Measurements from ENCODE around the gene CSNK2A2.

Gene CSNK2A2

GRCh38 chr16:58187665-58188421, 10.1 kb downstream of the CSNK2A2 start:
- no peak for TF ChIP-seq POLR2A (IDR thresholded peaks at IDR 0.05; ENCODE audit: low read depth, low read length)

GRCh38 chr16:58187092-58187491, 10.8 kb downstream of the CSNK2A2 start:
- TF ChIP-seq POLR2A (IDR thresholded peaks at IDR 0.05; ENCODE audit: low read depth, low read length): no peak
- FAIRE-seq (no peak), DNase-seq (ENCODE audit: insufficient read length, low spot score) (no peak)

More at GRCh38 chr16:58187665-58188421, 10.1 kb downstream of the CSNK2A2 start:
- DNase-seq (ENCODE audit: insufficient read length, low spot score): no peak
- FAIRE-seq: no peak

- DNase-seq (ENCODE audit: insufficient read length, low spot score): no peak
- no peak for TF ChIP-seq POLR2A (IDR thresholded peaks at IDR 0.05; ENCODE audit: low read depth, low read length)
- no peak for FAIRE-seq
Observed at GRCh38 chr16:58186176-58186944, 11.5 kb downstream of the CSNK2A2 start.

GRCh38 chr16:58177353-58177710, 20.6 kb downstream of the CSNK2A2 start:
- no peak for TF ChIP-seq POLR2A (IDR thresholded peaks at IDR 0.05; ENCODE audit: low read depth, low read length)
- DNase-seq (ENCODE audit: insufficient read length, low spot score) (no peak), FAIRE-seq (no peak)

- DNase-seq (ENCODE audit: insufficient read length, low spot score) (no peak), FAIRE-seq (no peak)
- TF ChIP-seq POLR2A (IDR thresholded peaks at IDR 0.05; ENCODE audit: low read depth, low read length): no peak
Observed at GRCh38 chr16:58176608-58177352, 21.1 kb downstream of the CSNK2A2 start.

GRCh38 chr16:58170223-58170622, 27.7 kb downstream of the CSNK2A2 start:
- no peak for FAIRE-seq
- no peak for DNase-seq (ENCODE audit: insufficient read length, low spot score)
- no peak for TF ChIP-seq POLR2A (IDR thresholded peaks at IDR 0.05; ENCODE audit: low read depth, low read length)

- no peak for TF ChIP-seq POLR2A (IDR thresholded peaks at IDR 0.05; ENCODE audit: low read depth, low read length)
Observed at GRCh38 chr16:58160855-58161254, 37.1 kb downstream of the CSNK2A2 start.

GRCh38 chr16:58158725-58159124, 39.2 kb downstream of the CSNK2A2 start:
- TF ChIP-seq POLR2A (IDR thresholded peaks at IDR 0.05; ENCODE audit: low read depth, low read length): no peak
- FAIRE-seq: no peak
- DNase-seq (ENCODE audit: insufficient read length, low spot score): no peak

More at GRCh38 chr16:58160855-58161254, 37.1 kb downstream of the CSNK2A2 start:
- FAIRE-seq: no peak
- DNase-seq (ENCODE audit: insufficient read length, low spot score): no peak

GRCh38 chr16:58157951-58158540, 39.9 kb downstream of the CSNK2A2 start:
- FAIRE-seq (no peak), DNase-seq (ENCODE audit: insufficient read length, low spot score) (no peak)
- no peak for TF ChIP-seq POLR2A (IDR thresholded peaks at IDR 0.05; ENCODE audit: low read depth, low read length)

GRCh38 chr16:58157239-58157638, 40.7 kb downstream of the CSNK2A2 start:
- FAIRE-seq (no peak), DNase-seq (ENCODE audit: insufficient read length, low spot score) (no peak)
- TF ChIP-seq POLR2A (IDR thresholded peaks at IDR 0.05; ENCODE audit: low read depth, low read length): no peak

GRCh38 chr16:58155839-58156238, 42.1 kb downstream of the CSNK2A2 start:
- no peak for FAIRE-seq
- TF ChIP-seq POLR2A (IDR thresholded peaks at IDR 0.05; ENCODE audit: low read depth, low read length): no peak
- no peak for DNase-seq (ENCODE audit: insufficient read length, low spot score)

GRCh38 chr16:58154345-58154744, 43.6 kb downstream of the CSNK2A2 start:
- DNase-seq (ENCODE audit: insufficient read length, low spot score) (no peak), FAIRE-seq (no peak)
- no peak for TF ChIP-seq POLR2A (IDR thresholded peaks at IDR 0.05; ENCODE audit: low read depth, low read length)

GRCh38 chr16:58152246-58152868, 45.5 kb downstream of the CSNK2A2 start:
- no peak for FAIRE-seq
- no peak for TF ChIP-seq POLR2A (IDR thresholded peaks at IDR 0.05; ENCODE audit: low read depth, low read length)
- no peak for DNase-seq (ENCODE audit: insufficient read length, low spot score)

Measured in H54 (cell line).